ENCODE measurements around the gene ANKRD33. TPM values are rescaled to one million over a fixed set of nuclear protein-coding genes. Genes with fewer than 3 reads are reported as not detected.

Gene ANKRD33
- total RNA-seq, 1 experiment from 2014 or later, result 0.81 TPM

- Histone ChIP-seq H2BK12ac (ENCODE audit: insufficient read length, low read depth, low read length) (no peak overlapping the region), H3K18ac (ENCODE audit: insufficient read length, low read depth, low read length) (peak overlapping the region; percentile 7), H4K91ac (ENCODE audit: insufficient read length, low read depth, low read length) (no peak overlapping the region), H3K9ac (ENCODE audit: extremely low read depth, insufficient read length, low read length) (no peak overlapping the region), H3K4me2 (ENCODE audit: insufficient read depth, insufficient read length, low read length) (no peak overlapping the region), H2AK5ac (ENCODE audit: insufficient read length, low read length) (no peak overlapping the region), H3K79me2 (ENCODE audit: insufficient read depth, low read length) (no peaks in the 10 kb centered on the region), H3K4me1 (ENCODE audit: insufficient read depth, low read length) (peaks cover 10% of the 10 kb centered on the region; the same call in 1 of the 2 replicates), H2BK20ac (ENCODE audit: low read depth, low read length, poor library complexity, severe bottlenecking) (no peak overlapping the region), H3K79me1 (ENCODE audit: insufficient read depth, low read depth, low read length, poor library complexity, severe bottlenecking) (no peaks in the 10 kb centered on the region), H2BK5ac (ENCODE audit: insufficient read length, low read length) (no peak overlapping the region), H3K27me3 (ENCODE audit: insufficient read depth, low read length) (peaks cover 13% of the 10 kb centered on the region; the same call in 1 of the 2 replicates), H2BK120ac (ENCODE audit: low read depth, low read length, poor library complexity, severe bottlenecking) (no peak overlapping the region), H3K9me3 (ENCODE audit: control insufficient read depth, low read depth, low read length) (no peaks in the 10 kb centered on the region), H3K23ac (ENCODE audit: insufficient read length, low read depth, low read length) (no peak overlapping the region), H3K27ac (ENCODE audit: insufficient read length, low read depth, low read length) (no peak overlapping the region), H3T11ph (ENCODE audit: low read length) (no peak overlapping the region), H3K4ac (ENCODE audit: low read depth, low read length) (peak overlapping the region; percentile 23; the same call in 1 of the 2 replicates), H4K8ac (replicated peaks; ENCODE audit: insufficient read length, low read depth, low read length) (no peak overlapping the region), H4K5ac (ENCODE audit: insufficient read length, low read depth, low read length) (no peak overlapping the region), H2AFZ (ENCODE audit: low read length) (no peak overlapping the region), H3K56ac (ENCODE audit: insufficient read length, low read depth, low read length) (no peak overlapping the region), H4K20me1 (ENCODE audit: control insufficient read depth, insufficient read depth, insufficient read length) (no peaks in the 10 kb centered on the region), H3K23me2 (ENCODE audit: insufficient read length, low read depth, low read length, poor library complexity, severe bottlenecking) (peaks cover 26% of the 10 kb centered on the region), H3K14ac (ENCODE audit: insufficient read depth, low read length) (peak overlapping the region; percentile 62; the same call in 1 of the 2 replicates), H2BK15ac (ENCODE audit: low read depth, low read length) (no peak overlapping the region)
- TF ChIP-seq CTCF (conservative IDR thresholded peaks at IDR 0.05), result no peak
- no CpG with 5 or more reads among the region's 7 CpGs for WGBS (ENCODE audit: extremely low coverage, insufficient read length, low lambda C conversion rate)
- Mint-ChIP-seq H3K27me3 (ENCODE audit: low read depth) (peaks cover 70% of the 10 kb centered on the region), H3K4me3 (peak overlapping the region; percentile 14 to 59; a peak in 2 of 5 replicates), H3K27ac (peak overlapping the region in 2 of 3 experiments; percentile 36 to 96; a peak in 2 of 7 replicates), H3K36me3 (ENCODE audit: insufficient read depth in 1 of 3, low read depth in 3 of 3) (no peaks in the 10 kb centered on the region; a peak in 1 of 7 replicates), H3K9me3 (peaks cover 0 to 2% of the 10 kb centered on the region in 2 experiments; a peak in 2 of 5 replicates), H3K4me1 (peaks cover 76 to 81% of the 10 kb centered on the region in 2 experiments)
- no peak for DNase-seq
Observed at GRCh38 chr12:51865757-51866270, 22.1 kb upstream of the ANKRD33 start.

Data from H9 (cell line).